ENCODE measurements around the gene MEF2B. TPM values are rescaled to one million over a fixed set of nuclear protein-coding genes. Genes with fewer than 3 reads are reported as not detected.
A peak's percentile ranks its signal among the peaks of the same experiment; 100 is the strongest.
"Not testable (repeated sequence)": the region's sequence is repeated elsewhere in the genome, so short reads cannot be mapped to it uniquely, and the experiment has no call there.

Gene MEF2B
- total RNA-seq, 1 donor from 2014 or later, result under 0.01 TPM

DNA sequence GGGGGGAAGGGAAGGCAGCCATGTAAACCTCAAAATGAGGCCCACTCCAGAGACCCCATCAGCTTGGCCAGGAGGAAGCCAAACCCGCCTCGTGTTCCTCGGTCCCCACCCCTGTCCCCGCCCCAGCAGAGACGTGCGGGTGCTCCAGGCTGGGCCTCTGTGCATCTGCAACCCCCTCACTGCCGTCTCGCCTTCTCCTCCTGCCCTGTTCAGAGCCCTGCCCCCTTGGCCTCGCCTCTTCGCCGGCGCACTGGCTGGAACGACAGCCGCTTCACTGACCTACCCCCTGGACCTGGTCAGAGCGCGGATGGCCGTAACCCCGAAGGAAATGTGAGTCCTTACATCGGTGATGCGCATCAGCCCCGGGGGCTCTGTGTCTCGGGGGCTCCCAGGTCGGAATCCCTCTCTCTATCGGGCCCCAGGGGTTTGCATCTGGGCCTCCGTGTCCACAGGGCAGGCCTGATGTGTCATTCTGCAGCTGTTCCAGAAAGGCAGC is 64.0 kb downstream of the MEF2B start:
- DNase-seq (ENCODE audit: low read depth) (no peak), FAIRE-seq (no peak)
- no peaks in the 10 kb centered on the region for H3K36me3 ChIP-seq (ENCODE audit: control insufficient read depth, insufficient read depth, low read length)
- peak overlapping the region; percentile 46 for H3K4me3 ChIP-seq (ENCODE audit: low read depth, low read length)
- TF ChIP-seq, protein P1, sequence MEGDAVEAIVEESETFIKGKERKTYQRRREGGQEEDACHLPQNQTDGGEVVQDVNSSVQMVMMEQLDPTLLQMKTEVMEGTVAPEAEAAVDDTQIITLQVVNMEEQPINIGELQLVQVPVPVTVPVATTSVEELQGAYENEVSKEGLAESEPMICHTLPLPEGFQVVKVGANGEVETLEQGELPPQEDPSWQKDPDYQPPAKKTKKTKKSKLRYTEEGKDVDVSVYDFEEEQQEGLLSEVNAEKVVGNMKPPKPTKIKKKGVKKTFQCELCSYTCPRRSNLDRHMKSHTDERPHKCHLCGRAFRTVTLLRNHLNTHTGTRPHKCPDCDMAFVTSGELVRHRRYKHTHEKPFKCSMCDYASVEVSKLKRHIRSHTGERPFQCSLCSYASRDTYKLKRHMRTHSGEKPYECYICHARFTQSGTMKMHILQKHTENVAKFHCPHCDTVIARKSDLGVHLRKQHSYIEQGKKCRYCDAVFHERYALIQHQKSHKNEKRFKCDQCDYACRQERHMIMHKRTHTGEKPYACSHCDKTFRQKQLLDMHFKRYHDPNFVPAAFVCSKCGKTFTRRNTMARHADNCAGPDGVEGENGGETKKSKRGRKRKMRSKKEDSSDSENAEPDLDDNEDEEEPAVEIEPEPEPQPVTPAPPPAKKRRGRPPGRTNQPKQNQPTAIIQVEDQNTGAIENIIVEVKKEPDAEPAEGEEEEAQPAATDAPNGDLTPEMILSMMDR (IDR thresholded peaks at IDR 0.05; ENCODE audit: insufficient read depth, low read length, severe bottlenecking), result no peak
- no peaks in the 10 kb centered on the region for H3K27me3 ChIP-seq (ENCODE audit: control insufficient read depth, insufficient read depth, low read length)

DNA sequence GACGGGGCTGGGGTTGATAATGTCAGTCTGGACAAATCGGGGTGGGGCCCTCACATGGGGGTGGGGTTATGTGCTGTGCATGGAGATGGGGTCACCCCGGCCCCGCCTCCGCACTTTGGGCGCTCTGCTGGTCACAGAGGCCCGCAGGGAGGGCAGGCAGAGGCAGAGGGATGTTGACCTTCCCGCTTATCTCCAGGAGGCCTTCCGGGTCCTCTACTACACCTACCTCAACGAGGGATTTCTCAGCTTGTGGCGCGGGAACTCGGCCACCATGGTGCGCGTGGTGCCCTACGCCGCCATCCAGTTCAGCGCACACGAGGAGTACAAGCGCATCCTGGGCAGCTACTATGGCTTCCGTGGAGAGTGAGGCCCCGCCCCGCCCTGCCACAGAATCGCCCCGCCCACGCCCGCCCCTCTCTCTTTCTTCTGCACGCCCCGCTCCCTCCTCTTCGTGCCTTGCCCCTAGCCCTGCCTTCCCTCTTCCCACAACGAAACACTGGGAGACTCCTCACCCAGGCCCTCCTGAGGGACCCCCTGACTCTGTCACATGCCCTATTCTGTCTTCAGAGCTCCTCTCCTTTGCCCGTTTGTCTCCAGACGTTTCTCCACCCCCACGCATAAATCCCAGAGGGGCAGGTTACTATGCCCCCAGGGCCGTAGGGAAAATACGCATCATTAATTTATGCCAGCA is 64.6 kb downstream of the MEF2B start:
- TF ChIP-seq, protein P1 (IDR thresholded peaks at IDR 0.05; ENCODE audit: insufficient read depth, low read length, severe bottlenecking), result no peak
- no peaks in the 10 kb centered on the region for H3K36me3 ChIP-seq (ENCODE audit: control insufficient read depth, insufficient read depth, low read length)
- DNase-seq (ENCODE audit: low read depth) (peak; percentile 41), FAIRE-seq (no peak)
- no peaks in the 10 kb centered on the region for H3K27me3 ChIP-seq (ENCODE audit: control insufficient read depth, insufficient read depth, low read length)
- peak overlapping the region; percentile 46 for H3K4me3 ChIP-seq (ENCODE audit: low read depth, low read length)

DNA sequence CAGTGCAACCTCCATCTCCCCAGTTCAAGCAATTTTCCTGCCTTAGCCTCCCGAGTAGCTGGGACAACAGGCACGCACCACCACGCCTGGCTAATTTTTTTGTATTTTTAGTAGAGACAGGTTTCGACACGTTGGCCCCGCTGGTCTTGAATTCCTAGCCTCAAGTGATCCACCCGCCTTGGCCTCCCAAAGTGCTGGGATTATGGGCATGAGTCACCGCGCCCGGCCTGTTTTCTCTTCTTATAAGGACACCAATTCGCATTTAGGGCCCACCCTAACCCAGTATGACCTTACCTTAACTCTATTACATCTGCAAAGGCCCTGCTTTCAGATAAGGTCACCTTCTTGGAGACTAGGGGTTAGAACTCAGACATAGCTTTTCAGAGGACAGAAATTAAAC is 66.9 kb downstream of the MEF2B start:
- FAIRE-seq, result no peak
- TF ChIP-seq, protein P1 (IDR thresholded peaks at IDR 0.05; ENCODE audit: insufficient read depth, low read length, severe bottlenecking), result no peak
- DNase-seq (ENCODE audit: low read depth), result peak; percentile 28
- H3K4me3 ChIP-seq (ENCODE audit: low read depth, low read length), result no peak overlapping the region
- H3K36me3 ChIP-seq (ENCODE audit: control insufficient read depth, insufficient read depth, low read length), result no peaks in the 10 kb centered on the region
- no peaks in the 10 kb centered on the region for H3K27me3 ChIP-seq (ENCODE audit: control insufficient read depth, insufficient read depth, low read length)

DNA sequence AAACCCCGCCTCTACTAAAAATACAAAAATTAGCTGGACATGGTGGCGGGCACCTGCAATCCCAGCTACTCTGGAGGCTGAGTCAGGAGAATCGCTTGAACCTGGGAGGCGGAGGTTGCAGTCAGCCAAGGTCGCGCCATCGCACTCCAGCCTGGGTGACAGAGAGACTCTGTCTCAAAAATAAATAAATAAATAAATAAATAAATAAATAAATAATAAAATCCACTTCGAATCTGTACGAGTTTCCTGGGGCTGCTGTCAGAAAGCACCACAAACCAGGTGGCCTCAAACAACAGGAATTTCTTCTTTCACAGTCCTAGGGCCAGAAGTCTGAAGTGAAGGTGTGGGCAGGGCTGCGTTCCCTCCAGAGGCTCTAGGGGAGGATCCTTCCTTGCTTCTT is 67.5 kb downstream of the MEF2B start:
- not testable (repeated sequence) for FAIRE-seq; DNase-seq (ENCODE audit: low read depth)

DNA sequence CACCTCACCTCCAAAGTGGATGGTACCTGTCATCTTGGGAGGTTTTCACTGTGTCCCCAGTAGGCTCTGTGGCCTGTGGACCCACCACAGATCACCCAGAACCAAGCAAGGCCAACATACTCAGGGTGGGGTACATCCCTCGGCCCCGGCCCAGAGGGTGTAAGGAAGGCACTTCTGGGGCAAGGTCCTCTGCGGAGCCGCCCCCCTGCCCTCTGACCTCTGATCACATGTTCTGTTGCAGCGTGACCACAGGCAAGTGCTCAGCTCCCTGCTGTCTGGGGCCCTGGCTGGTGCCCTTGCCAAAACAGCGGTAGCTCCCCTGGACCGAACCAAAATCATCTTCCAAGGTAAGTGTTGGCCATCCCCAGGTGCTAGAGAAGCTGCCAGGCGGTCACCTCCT is 68.5 kb downstream of the MEF2B start:
- DNase-seq (ENCODE audit: low read depth), result no peak
- TF ChIP-seq, protein P1 (IDR thresholded peaks at IDR 0.05; ENCODE audit: insufficient read depth, low read length, severe bottlenecking), result no peak
- Histone ChIP-seq H3K36me3 (ENCODE audit: control insufficient read depth, insufficient read depth, low read length) (no peaks in the 10 kb centered on the region), H3K4me3 (ENCODE audit: low read depth, low read length) (no peak overlapping the region), H3K27me3 (ENCODE audit: control insufficient read depth, insufficient read depth, low read length) (no peaks in the 10 kb centered on the region)
- FAIRE-seq, result no peak

More for the DNA sequence above, 67.5 kb downstream of the MEF2B start:
- not testable (repeated sequence) for H3K4me3 ChIP-seq (ENCODE audit: low read depth, low read length); H3K36me3 ChIP-seq (ENCODE audit: control insufficient read depth, insufficient read depth, low read length); H3K27me3 ChIP-seq (ENCODE audit: control insufficient read depth, insufficient read depth, low read length)

DNA sequence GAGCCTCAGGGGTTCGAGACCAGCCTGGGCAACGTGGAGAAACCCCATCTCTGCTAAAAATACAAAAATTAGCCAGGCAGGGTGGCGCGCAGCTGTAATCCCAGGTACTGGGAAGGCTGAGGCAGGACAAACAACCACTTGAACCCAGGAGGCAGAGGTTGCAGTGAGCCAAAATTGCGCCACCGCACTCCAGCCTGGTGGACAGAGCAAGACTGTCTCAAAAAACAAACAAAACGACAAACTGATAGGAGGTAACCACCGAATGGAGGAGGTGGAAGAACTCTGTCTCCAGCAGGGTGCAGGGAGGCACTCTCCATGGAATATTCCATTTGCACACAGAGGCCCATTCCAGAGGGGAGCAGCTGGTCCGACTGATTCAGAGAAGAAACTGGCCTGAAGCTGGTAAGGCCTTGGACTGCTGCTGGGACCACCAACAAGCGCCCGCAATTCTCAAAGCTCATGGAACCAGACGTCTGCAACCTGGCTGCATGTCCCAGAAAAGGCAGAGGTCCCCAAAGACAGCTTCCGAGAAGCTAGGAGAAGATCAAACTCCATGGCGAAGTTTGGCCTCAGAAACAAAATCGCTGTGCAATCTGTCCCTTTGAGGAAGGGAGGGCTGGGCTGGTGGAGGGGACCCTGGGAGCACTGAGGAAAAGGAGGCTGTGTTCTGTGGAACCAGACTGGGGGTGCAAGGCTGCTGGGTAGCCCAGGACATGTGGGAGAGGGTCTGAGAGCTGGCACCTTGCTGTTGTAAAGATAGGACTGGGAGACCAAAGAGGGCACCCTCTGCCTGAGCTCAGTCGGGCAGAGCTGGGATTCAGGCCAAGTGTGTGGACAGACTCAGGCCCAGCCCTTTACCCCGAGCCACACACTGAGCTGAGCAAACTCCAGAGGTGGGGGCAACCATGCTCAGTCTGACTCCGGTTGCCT is 71.1 kb downstream of the MEF2B start:
- no peaks in the 10 kb centered on the region for H3K27me3 ChIP-seq (ENCODE audit: control insufficient read depth, insufficient read depth, low read length)
- no peaks in the 10 kb centered on the region for H3K36me3 ChIP-seq (ENCODE audit: control insufficient read depth, insufficient read depth, low read length)
- H3K4me3 ChIP-seq (ENCODE audit: low read depth, low read length), result no peak overlapping the region
- TF ChIP-seq, protein P1 (IDR thresholded peaks at IDR 0.05; ENCODE audit: insufficient read depth, low read length, severe bottlenecking), result no peak
- DNase-seq (ENCODE audit: low read depth) (no peak), FAIRE-seq (no peak)

Measured in bronchial epithelial cell (primary cell).